Fibroblast of upper back skin (primary cell): ENCODE data around the gene NOS3.
A peak's percentile ranks its signal among the peaks of the same experiment; 100 is the strongest.
"Not testable (repeated sequence)": the region's sequence is repeated elsewhere in the genome, so short reads cannot be mapped to it uniquely, and the experiment has no call there.

ENCODE experiments used
- DNase-seq: peaks from one replicate; pipeline ENCODE4 v3.0.0-alpha.2; 2013

The NOS3 gene

GRCh38 chr7:151018421-151019129, 27.8 kb downstream of the NOS3 start:
- peak; percentile 51 for DNase-seq

- DNase-seq, result no peak
These were observed 28.3 kb downstream of the NOS3 start for GRCh38 chr7:151019130-151019447.

GRCh38 chr7:151020231-151020630, 29.4 kb downstream of the NOS3 start:
- DNase-seq, result no peak

DNA sequence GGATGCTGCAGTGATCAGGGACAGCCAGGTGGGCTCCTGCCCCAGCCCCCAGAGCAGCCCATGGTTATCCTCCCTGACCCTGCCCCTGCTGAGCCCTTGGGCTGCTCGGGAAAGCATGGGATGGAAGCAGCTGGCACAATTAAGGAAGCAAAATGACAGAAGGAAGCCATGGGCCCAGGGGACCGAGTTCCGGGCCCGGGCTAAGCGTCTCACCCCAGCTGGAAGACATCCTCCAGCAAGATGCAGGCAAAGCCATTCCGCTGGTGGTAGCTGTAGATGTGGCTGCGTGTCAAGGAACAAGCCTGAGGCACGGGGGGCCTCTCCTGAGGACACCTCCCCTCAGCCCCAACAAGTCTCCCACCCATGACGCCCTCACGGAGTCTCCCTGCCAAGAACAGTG, 32.4 kb downstream of the NOS3 start:
- DNase-seq, result no peak

DNA sequence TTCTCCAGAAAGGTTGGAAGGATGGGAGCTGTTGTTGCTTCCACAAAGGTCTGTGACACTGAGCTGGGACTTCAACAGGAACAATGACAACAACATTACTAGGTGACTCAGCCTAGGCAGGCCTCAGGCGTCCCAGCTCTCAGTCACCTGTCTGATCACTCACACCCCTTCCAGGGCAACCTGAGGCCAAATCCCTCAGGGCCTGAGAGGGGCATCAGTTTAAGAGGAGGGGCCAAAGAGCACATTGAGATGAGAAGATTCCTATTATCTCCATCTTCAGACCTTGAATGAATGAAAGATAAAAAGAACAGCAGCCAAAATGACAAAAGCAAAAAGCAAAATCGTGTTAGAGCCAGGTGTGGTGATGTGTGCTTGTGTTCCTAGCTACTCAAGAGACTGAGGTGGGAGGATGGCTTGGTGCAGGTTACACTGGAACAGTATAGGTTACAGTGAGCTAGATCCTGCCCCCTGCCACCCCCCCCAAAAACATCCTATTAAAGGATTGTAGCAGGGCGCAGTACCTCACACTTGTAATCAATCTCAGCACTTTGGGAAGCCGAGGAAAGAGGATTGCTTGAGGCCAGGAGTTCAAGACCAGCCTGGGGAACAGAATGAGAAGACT, 33.7 kb downstream of the NOS3 start, which contains the start of gene ATG9B:
ATG9B (minus strand) TSS at position 60 of the 622 bp plus-strand sequence. CDS start 71 bp downstream, outside the sequence.
- DNase-seq, result no peak

DNA sequence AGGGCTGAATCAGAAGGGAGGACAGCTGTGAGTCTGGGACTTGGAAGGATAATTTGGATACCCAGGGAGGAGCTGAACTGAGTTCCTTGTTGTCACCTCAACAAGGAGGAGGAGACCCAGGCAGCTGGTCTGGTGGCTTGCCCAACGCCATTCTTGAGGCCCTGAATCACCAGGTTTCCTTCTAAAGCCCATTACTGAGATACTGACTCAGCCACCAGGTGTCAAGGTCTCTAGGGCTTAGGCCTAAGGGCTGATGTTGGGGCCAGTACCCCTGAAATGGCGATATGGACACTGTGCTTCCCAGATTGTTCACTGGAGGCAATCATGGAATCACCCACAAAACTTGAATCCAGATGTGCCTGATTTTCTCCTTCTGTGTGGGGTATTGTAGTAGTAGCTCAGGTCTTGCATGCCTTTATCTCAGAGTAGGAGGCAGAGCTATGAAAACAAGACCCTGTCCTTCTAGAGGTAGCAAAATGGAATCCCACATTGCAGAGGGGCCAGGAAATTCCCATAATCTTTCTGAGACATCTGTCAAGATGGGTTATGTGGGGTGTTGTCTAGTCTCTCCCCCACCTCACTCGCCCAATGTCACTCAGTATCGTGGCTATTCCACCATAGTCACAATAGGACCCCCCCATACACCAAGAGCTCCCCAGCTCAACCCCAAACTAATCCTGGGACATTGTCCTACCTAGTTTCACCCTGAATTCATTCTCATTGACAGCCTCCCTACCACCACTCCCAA, 35.3 kb downstream of the NOS3 start:
- DNase-seq, result no peak

DNA sequence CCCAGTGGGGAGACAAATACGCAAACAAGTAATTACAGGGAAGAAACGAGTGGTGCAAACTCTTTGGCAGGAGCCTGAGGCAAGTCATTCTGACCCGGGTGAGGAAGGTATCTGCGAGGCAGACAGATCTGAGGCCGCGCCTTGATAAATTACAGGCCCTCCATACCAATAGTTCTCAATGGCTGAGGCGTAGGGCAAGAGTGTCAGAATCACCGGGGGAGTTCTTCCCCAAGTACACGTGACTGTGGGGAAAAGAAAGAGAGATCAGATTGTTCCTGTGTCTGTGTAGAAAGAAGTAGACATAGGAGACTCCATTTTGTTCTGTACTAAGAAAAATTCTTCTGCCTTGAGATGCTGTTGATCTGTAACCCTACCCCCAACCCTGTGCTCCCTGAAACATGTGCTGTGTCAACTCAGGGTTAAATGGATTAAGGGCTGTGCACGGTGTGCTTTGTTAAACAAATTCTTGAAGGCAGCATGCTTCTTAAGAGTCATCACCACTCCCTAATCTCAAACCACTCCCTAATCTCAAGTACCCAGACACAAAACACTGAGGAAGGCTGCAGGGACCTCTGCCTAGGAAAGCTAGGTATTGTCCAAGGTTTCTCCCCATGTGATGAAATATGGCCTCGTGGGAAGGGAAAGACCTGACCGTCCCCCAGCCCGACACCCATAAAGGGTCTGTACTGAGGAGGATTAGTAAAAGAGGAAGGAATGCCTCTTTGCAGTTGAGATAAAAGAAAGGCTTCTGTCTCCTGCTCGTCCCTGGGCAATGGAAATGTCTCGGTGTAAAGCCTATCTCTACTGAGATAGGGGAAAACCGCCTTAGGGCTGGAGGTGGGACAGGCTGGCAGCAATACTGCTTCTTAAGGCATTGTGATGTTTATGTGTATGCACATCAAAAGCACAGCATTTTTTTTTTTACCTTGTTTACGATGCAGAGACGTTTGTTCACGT, 36.2 kb downstream of the NOS3 start:
- not testable (repeated sequence) for DNase-seq

DNA sequence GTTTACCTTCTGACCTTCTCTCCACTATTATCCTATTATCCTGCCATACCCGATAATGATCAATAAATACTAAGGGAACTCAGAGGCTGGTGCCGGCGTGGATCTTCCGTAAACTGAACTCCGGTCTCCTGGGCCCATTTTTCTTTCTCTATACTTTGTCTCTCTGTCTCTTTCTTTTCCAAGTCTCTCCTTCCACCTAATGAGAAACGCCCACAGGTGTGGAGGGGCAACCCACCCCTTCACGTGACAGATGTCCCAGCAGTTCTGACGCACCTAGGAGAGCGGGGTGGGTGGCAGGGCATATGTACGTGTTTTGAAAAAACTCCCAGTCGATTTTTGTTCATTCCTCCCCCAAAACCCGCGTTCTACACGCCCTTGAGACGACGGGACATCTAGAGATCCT, 36.9 kb downstream of the NOS3 start:
- DNase-seq, result not testable (repeated sequence)

DNA sequence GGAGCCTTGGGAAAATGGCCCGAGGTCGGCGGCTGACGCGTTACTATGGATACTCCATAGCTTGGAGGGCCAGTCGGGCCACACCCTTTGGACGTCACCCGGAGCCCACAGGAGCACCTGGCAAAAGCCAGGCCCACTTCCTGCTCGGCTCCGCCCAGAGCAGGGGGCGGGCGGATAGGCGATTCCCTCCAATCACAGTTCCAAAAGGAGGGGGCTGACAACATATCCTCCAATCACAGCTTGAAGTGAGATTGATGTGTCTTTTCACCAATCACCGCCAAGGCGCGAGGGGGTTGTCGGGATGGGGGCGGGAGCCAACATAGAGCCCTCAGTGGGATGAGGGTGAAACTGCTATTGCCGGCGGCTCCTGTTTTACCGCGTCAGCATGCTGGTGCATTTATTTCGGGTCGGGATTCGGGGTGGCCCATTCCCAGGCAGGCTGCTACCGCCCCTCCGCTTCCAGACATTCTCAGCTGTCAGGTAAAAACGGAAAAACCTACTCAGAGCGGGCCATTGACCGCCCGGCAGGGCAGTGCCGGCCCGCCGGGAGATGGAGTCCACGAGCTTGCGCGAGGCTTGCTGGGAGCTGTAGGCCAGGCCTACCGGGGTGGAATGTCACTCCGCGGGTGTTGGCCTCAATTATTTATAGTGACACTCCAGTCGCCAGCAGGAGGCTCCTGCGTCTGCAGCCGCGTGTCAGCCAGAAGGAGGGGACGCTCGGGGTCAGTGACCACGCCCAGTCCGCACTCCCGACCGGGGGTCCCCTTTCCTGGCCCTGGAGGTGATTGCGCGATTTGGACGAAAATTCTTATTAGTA, 37.5 kb downstream of the NOS3 start, which contains the start of gene ABCB8:
ABCB8 (plus strand) TSS at position 320 of the 817 bp plus-strand sequence; CDS start at position 386, 66 bp downstream.
- peak; percentile 99 for DNase-seq

DNA sequence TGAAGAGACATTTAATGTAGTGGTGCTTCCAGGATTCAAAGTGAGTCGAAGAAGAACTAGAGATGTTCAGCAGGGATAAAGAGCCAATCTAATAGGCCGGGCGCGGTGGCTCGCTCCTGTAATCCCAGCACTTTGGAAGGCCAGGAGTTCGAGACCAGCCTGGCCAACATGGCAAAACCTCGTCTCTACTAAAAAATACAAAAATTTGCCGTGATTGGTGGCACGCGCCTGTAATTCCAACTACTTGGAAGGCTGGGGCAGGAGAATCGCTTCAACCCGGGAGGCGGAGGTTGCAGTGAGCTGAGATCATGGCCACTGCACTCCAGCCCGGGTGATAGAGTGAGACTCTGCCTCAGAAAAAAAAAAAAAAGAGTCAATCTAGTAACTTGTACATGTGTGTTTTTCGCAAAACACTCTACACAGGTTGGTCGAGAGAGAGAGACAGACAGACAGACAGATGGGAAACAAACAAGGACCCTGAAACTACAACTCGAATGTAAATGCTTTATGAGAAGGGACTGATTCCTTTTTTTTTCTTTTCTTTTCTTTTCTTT, 38.2 kb downstream of the NOS3 start:
- DNase-seq, result no peak

- DNase-seq, result no peak
These were observed 40.2 kb downstream of the NOS3 start for GRCh38 chr7:151031011-151031410.

- DNase-seq, result no peak
These were observed 42.4 kb downstream of the NOS3 start for GRCh38 chr7:151032936-151033863.

- DNase-seq, result no peak
These were observed 43.0 kb downstream of the NOS3 start for GRCh38 chr7:151033864-151034249.

DNA sequence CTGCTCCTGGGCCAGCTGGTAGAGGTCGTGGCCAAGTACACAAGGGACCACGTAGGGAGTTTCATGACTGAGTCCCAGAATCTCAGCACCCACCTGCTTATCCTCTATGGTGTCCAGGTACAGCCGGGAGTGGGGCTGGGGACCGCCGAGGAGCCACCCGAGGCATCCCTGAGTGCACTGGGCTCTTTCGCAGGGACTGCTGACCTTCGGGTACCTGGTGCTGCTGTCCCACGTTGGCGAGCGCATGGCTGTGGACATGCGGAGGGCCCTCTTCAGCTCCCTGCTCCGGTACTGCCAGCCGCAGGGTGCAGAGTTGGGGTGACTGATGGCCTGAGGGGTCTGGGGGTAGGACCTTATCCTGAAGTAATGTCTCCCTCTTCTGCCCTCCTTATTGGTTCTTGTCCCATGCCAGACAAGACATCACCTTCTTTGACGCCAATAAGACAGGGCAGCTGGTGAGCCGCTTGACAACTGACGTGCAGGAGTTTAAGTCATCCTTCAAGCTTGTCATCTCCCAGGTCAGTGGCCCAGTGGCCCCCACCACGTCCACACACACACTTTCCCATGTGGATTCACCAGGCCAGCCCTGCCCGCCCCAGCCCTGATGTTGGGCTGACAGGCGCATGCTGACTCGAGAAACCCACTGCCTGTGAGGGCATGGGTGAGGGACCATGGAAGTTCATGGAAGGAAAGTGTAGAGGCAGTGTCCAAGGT, 43.7 kb downstream of the NOS3 start:
- DNase-seq, result no peak

GRCh38 chr7:151035026-151035717, 44.4 kb downstream of the NOS3 start:
- DNase-seq, result no peak

- DNase-seq, result no peak
These were observed 45.1 kb downstream of the NOS3 start for GRCh38 chr7:151035902-151036301.

DNA sequence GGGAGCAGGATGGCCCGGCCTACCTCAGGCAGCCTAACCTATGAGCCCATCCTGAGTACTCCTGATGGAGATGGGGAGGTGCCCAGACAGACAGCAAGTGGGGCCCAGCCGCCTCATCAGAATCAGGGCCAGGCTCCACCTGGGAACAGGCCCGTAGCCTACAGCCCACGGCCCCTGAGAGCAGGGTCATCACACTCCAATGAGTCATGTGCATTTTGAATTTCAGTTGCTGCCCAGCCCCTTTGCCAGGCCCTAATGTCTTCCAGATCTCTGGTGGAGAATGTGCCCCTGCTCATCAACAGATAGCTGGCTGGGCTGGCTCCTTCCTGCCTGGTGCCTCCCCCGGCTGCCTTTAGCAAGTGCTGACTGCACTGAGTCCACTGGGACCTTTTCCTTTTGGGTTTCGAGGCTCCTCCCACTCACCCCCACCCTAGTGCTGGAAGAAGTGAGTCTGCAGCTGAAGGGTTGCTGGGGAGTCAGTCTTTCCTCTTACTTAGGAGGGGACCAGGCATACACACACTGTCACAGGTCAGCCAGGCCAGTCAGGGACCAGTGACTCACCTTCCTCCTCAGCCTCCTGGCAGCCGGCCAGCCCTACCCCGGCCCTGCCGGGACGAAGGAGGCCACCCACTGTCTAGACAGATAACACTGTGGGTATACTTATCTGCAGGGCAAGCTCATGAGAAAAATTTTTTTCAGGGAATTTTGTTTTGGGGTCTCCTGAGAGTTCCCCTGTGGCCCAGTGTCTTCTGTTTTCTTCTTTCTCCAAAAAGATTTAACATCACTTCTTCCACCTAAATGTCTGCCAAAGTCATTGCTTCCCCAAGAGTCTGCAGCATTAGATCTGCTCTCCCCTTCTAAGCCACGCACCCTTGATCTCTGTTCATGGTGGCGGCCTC, 48.4 kb downstream of the NOS3 start:
- DNase-seq, result peak; percentile 92
